OCI-LY7 (cell line): Measurements from ENCODE around the gene FBXO9.

Experiments used
- CTCF ChIP-seq: fragments of 200-600 bp; sonication (generic); conservative IDR thresholded peaks from 2 replicates; pipeline ENCODE4 v1.5.1; 2014; ENCODE audit warnings: mild to moderate bottlenecking, antibody characterized with exemption, low read length, moderate library complexity, mixed read lengths
- EZH2phosphoT487 ChIP-seq: fragments of 200-600 bp; sonication (generic); IDR thresholded peaks from 2 replicates; pipeline ENCODE4 v1.6.1; 2018; ENCODE audit warnings: low read depth, borderline replicate concordance, mild to moderate bottlenecking, mixed run types, antibody characterized with exemption, low read length, moderate library complexity, mixed read lengths

- TF ChIP-seq CTCF, result no peak
- TF ChIP-seq EZH2phosphoT487, result no peak
These were observed 39.7 kb downstream of the FBXO9 start for GRCh38 chr6:53104916-53105315.
